ENCODE measurements around the gene SLC25A28. TPM values are rescaled to one million over a fixed set of nuclear protein-coding genes. Genes with fewer than 3 reads are reported as not detected.

SLC25A28 gene
- polyA plus RNA-seq, 4 donors, result 38.4 to 43.9 (median 39.6) TPM

- DNase-seq (ENCODE audit: low read depth in 4 of 4, low spot score in 3 of 4), result no peak
Observed at GRCh38 chr10:99595236-99595635, 25.0 kb downstream of the SLC25A28 start.

DNA sequence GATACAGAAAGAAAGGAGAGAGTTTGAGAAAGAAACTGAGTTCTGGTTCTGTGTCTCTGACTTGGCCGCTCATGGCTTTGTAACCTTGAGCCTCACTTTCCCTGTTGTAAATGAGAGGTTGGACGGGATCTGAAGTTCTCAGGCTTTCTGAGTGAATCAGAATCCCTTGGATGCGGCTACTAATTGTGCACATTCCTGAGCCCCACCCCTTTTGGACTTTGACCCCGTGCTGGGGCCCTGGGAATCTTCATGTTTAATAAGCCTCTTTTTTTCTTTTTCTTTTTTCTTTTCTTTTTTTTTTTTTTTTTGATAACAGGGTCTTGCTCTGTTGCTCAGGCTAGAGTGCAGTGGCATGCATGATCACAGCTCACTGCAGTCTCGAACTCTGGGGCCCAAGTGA lies 26.9 kb downstream of the SLC25A28 start:
- DNase-seq (ENCODE audit: low read depth in 4 of 4, low spot score in 3 of 4), result no peak

DNA sequence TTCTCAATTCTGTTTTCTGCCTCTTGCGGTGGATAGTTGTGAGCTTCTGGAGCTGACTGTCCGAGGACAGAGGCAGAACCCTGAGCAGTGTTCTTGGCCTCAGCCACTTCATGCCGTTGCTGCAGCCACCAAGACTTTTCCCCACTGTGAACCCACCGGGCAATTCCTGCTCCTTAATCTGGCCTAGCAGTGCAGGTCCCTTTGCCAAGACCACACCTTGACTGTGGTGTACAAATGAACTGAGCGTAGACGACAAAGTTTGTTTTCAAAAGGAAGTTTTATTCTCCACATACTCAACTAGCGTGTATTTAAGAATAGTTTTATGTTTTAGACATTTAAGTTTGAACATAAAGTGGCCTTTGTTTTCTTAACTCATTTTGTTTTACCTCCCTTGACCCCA lies 29.4 kb downstream of the SLC25A28 start:
- DNase-seq (ENCODE audit: low read depth in 4 of 4, low spot score in 3 of 4), result no peak

DNA sequence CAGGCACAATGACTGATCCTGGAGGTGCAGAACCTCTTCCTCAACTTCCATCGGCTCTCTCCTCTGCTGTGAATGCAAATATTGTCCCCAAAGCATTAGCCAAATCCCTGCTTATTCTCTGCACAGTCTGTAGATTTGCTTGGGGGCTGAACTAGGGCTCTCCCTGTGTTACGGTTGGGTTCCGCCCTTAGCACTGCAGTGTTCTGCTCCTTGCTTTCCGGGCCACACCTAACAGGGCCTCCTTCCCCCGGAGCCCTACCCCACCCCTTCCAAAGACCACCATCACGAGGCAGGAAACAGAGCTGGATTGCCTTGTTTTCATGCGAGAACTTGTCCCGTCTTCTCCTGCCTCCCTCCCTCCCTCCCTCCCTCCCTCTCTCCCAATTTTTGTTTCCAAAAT lies 36.6 kb downstream of the SLC25A28 start:
- no peak for DNase-seq (ENCODE audit: low read depth in 4 of 4, low spot score in 3 of 4)

GRCh38 chr10:99582255-99582770 lies 37.9 kb downstream of the SLC25A28 start:
- DNase-seq (ENCODE audit: low read depth in 4 of 4, low spot score in 3 of 4), result no peak

DNA sequence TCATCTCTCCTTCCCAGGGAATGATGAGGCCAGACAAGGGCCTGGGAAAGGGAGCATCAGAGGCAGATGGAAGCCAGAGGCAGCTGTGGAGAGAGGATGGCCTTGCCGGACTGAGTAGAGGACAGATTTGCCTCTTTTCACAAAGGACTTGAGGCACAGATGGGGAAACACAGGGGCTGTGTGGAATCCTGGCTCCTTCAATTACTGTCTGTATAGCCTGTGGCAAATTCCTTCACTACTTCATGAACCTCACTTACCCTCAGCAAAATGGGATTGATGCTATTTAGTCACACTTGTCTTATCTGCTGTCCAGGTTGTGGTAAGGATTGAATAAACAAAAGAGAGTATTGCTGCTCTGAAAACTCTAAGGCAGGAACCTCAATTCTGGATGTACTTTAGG lies 40.3 kb downstream of the SLC25A28 start:
- DNase-seq (ENCODE audit: low read depth in 4 of 4, low spot score in 3 of 4), result no peak

- no peak for DNase-seq (ENCODE audit: low read depth in 4 of 4, low spot score in 3 of 4)
Observed at GRCh38 chr10:99573790-99574189, 46.4 kb downstream of the SLC25A28 start.

- DNase-seq (ENCODE audit: low read depth in 4 of 4, low spot score in 3 of 4), result no peak
Observed at GRCh38 chr10:99571816-99572215, 48.4 kb downstream of the SLC25A28 start.

DNA sequence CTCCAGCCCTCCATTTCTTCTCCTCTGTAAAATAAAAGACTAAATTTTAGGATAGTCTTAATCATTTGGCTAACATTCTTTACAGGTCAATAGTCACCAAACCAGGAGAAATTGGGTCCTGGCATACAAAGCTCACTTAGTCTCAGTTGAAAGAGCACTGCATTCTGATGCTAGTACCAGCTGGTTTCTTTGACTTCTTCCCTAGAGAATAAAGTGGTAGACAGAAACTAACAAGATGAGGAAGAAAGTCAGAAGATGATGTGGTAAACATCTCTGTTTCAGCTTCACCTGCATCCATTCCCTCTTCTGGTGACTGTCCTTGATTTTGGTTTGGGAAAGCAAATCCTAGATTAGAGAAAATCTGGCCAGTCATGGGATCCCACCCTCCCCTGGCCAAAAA lies 50.3 kb downstream of the SLC25A28 start:
- DNase-seq (ENCODE audit: low read depth in 4 of 4, low spot score in 3 of 4), result no peak

GRCh38 chr10:99569253-99569939 lies 50.8 kb downstream of the SLC25A28 start:
- no peak for DNase-seq (ENCODE audit: low read depth in 4 of 4, low spot score in 3 of 4)

DNA sequence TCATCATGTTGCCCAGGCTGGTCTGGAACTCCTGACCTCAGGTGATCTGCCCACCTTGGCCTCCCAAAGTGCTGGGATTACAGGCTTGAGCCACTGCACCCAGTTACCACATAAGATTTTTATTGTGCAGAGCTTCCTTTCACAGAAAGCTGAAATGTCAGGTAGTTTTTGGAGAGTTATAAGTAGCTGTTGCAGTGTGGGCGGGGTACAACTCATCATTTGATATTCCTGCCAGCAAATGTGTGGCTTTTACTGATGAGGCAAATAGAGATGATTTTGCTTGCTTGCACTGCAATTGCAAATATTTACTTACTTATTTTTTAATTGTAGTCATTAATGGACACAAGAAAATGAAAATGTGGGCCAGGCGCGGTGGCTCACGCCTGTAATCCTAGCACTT lies 55.1 kb downstream of the SLC25A28 start:
- no peak for DNase-seq (ENCODE audit: low read depth in 4 of 4, low spot score in 3 of 4)

GRCh38 chr10:99564361-99564760 lies 55.9 kb downstream of the SLC25A28 start:
- DNase-seq (ENCODE audit: low read depth in 4 of 4, low spot score in 3 of 4), result no peak

DNA sequence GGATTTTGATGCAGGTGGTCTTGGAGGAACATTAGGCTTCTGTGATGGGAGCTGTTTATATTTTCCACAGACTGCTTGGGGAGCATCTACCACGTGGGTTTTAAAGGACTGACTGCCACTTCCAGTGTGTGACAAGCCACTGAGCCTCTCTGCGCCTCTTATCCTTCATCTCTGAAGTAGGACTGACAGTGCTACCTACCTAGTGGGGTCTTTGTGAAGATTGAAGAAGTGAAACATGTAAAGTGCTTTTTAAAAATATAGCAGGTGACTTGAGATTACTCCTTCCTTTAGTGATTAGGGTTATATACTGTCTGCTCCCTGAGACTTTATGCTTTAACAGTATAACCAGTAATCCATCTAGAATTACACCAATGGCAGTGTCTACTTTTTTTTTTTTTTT lies 57.6 kb downstream of the SLC25A28 start:
- DNase-seq (ENCODE audit: low read depth in 4 of 4, low spot score in 3 of 4), result no peak

Other genes with a start within 250 kb of the SLC25A28 start
- gene GOT1, start 189.8 kb downstream of the SLC25A28 start, polyA plus RNA-seq (ENCODE audit: insufficient read length in 4 of 4), result 10 to 100 TPM; 85.3 to 93.0 (median 91.0) TPM
- not detected for gene NKX2-3, start 87.5 kb downstream of the SLC25A28 start, polyA plus RNA-seq (ENCODE audit: insufficient read length in 4 of 4)
- 10 to 100 TPM; 19.3 to 21.3 (median 21.1) TPM for gene ENTPD7, start 39.1 kb upstream of the SLC25A28 start, polyA plus RNA-seq (ENCODE audit: insufficient read length in 4 of 4)
- 10 to 100 TPM; 46.4 to 50.4 (median 47.0) TPM for gene COX15, start 111.7 kb upstream of the SLC25A28 start, polyA plus RNA-seq (ENCODE audit: insufficient read length in 4 of 4)
- gene CUTC, start 111.8 kb upstream of the SLC25A28 start, polyA plus RNA-seq (ENCODE audit: insufficient read length in 4 of 4), result 10 to 100 TPM; 22.5 to 26.4 (median 24.7) TPM
- gene ABCC2, start 162.2 kb upstream of the SLC25A28 start, polyA plus RNA-seq (ENCODE audit: insufficient read length in 4 of 4), result 10 to 100 TPM in 1 of 4 donors, 1 to 10 TPM in 3; 7.4 to 11.4 (median 8.9) TPM